ENCODE measurements around the gene KRTAP3-1.

The KRTAP3-1 gene

DNA sequence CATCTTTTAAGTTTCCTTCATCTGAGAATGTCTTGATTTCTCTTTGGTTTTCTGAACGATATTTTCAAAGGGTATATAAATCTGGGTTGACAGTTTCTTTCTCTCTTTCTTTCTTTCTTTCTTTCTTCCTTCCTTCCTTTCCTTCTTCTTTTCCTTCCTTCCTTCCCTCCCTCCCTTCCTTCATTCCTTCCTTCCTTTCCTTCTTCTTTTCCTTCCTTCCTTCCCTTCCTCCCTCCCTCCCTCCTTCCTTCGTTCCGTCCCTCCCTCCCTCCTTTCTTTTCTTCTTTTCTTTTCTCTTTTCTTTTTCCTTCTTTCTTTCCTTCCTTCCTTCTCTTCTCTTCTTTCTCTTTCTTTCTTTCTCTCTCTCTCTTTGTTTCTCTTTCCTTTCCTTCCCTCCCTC is 34.6 kb downstream of the KRTAP3-1 start:
- no peak for DNase-seq

DNA sequence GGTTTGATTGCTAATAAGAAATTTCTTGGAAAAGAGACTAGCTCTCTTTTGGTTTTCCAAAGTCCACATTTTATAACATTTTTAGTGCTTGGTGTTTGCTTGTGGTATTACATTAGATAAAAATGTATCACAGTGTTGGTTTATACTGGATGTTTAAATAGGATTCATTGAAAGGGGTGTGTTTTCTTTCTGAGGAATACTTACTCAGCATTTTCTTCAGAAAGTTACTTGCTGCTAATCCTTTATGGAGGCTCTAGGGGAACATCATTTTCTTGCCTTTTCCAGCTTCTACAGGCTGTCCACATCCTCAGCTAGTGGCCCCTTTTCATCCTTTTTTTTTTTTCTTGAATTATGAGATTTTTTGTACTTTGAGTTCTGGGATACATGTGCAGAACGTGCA is 41.3 kb downstream of the KRTAP3-1 start:
- no peak for DNase-seq

DNA sequence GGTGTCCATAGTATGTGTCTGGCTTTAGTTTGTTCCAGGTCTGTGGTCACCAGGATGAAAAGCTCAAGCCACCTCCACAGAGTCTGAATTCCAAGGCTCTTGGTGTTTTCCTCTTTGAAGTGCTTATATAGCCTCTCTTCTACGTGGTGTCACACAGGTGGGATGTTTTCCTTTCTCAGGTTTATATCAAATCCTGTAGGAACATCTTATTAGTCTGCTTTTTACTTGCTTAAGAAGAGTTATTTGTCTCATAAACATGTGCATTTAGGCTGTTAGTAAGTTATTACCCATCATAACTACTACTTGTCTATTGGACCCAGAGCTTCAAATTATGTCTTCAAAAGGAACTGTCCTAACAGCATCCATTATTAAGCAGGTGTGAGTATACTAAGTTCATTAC is 42.1 kb downstream of the KRTAP3-1 start, which contains the start of gene KRT39:
Gene KRT39 (minus strand): TSS at position 101 of the 400 bp plus-strand sequence. CDS start 92 bp downstream, at position 9.
- no peak for DNase-seq

DNA sequence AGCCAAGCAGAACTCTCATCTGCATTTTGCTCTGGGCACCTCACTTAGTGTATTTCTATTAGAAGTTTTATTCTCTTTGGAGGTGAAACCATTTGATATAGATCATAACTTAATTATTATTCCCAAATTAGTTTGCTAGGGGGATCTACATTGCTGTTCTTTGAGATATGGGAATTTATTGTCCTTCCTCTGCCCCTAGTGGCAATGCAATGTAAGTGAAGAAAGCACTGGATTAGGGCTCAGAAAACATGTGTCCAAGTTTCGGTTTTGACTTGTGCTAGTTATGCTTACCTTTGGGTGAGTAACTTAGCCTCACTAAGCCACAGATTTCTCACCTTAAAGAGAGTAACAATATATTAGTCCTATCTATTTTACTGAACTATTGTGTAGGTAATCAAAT is 45.1 kb downstream of the KRTAP3-1 start:
- DNase-seq: no peak

DNA sequence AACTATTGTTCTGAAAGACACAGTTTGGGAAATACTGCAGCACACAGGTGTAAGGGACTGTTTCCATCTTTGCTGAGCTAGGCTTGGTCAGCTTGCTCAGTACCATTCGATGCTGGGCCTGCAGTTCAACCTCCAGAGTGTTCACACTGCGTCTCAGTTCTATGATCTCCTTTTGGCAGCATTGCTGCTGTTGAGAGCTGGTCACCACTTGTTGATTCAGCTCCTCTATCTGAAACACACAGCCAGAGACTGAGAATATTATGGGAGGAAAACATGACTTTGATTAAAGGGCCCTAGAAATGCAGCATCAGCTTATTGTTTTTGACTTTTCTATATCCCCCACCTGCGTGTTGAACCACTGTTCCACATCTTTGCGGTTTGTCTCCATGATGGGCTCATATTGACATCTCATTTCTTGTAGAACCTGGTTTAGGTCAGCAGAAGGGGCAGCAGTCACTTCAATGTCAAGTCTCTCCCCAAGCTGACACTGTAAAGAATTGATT is 46.8 kb downstream of the KRTAP3-1 start:
- DNase-seq: no peak

DNA sequence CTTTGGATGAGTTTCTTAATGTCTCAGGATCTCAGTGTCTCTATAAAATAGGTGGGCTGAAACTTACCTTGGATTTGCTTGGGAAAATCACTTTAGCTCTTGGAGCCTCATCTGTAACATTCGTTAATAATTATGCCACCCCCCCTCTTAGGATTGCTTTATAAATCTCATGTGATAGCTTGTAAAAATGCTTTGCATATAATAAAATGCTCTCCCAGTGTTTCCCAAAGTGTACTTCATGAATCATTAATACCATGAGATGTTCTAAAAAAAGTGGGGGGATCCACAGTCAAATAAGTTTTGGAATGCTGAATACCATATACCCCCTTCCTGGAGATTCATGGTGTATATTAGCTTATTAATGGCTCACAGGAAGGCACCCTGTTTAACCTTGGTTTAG is 47.3 kb downstream of the KRTAP3-1 start:
- DNase-seq: no peak

DNA sequence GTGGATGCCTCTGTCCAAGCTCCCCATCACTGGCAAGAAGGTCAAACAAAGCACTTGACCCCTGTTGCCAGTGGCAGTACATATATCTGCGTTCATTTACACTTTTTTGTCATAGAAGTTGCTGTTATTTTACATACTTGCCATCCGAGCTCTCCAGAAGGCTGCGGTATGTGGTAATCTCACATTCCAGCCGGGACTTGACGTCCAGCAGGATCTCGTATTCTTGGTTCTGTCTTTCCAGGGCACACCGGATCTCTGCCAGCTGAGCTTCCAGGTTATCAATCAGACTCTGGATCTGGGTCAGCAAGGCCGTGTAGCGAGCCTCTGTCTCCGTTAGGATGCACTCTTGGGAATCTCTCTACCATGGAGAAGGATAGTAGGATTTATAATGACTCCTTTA is 48.8 kb downstream of the KRTAP3-1 start:
- DNase-seq: no peak
